Esophagus muscularis mucosa (tissue), 4 donors: Measurements from ENCODE around the gene ARSB. TPM values are rescaled to one million over a fixed set of nuclear protein-coding genes. Genes with fewer than 3 reads are reported as not detected.

ENCODE experiments used
- DNase-seq: peaks from one replicate; pipeline ENCODE4 v3.0.0-alpha.2; 2017; ENCODE audit errors: extremely low spot score
- H3K27ac ChIP-seq, 4 donors: fragments of 200-600 bp; sonication (generic); replicated peaks in 1 of 4; 1 replicate in 3 of 4; 2 replicates in 1 of 4; pipeline ENCODE4 v1.5.1; 2016 to 2019; ENCODE audit warnings: mild to moderate bottlenecking in 1 of 4
- H3K27me3 ChIP-seq, 4 donors: fragments of 200-600 bp; sonication (generic); one replicate each; pipeline versions ENCODE4 v1.5.1 to v1.6.0; 2016 to 2019
- H3K36me3 ChIP-seq, 4 donors: fragments of 200-600 bp; sonication (generic); one replicate each; pipeline ENCODE4 v1.5.1; 2016 to 2019
- H3K4me1 ChIP-seq, 4 donors: fragments of 200-600 bp; sonication (generic); one replicate each; pipeline ENCODE4 v1.5.1; 2016 to 2019
- H3K4me3 ChIP-seq, 4 donors: fragments of 200-600 bp; sonication (generic); 1 replicate in 2 of 4; 2 replicates in 2 of 4; pipeline ENCODE4 v1.5.1; 2016 to 2019; ENCODE audit warnings: mild to moderate bottlenecking in 4 of 4, moderate library complexity in 1 of 4
- H3K9me3 ChIP-seq, 4 donors: fragments of 200-600 bp; sonication (generic); 1 replicate in 3 of 4; 2 replicates in 1 of 4; pipeline ENCODE4 v1.5.1; 2016 to 2019
- CTCF ChIP-seq, 3 experiments: fragments of 200-600 bp in 2 of 3; fragments of 450-650 bp in 1 of 3; sonication (generic) in 2 of 3; IDR thresholded peaks; one replicate each; pipeline ENCODE4 v1.5.1; 2017 to 2019; ENCODE audit warnings: antibody characterized with exemption in 3 of 3, mild to moderate bottlenecking in 2 of 3, moderate library complexity in 1 of 3
- EP300 ChIP-seq: sonication (generic); formaldehyde crosslinking; IDR thresholded peaks from one replicate; pipeline ENCODE4 v1.6.1; 2017; ENCODE audit warnings: antibody characterized with exemption
- POLR2A ChIP-seq: fragments of 450-650 bp; IDR thresholded peaks from one replicate; pipeline ENCODE4 v1.6.1; 2017; ENCODE audit warnings: antibody characterized with exemption, moderate library complexity, mild to moderate bottlenecking, low read depth
- POLR2AphosphoS5 ChIP-seq, 2 donors: sonication (generic); formaldehyde crosslinking; IDR thresholded peaks; one replicate each; pipeline ENCODE4 v1.6.1; 2017; ENCODE audit warnings: antibody characterized with exemption in 2 of 2
- WGBS: methylation state at CpG from one replicate; pipeline ENCODE4 v1.1.5; 2018; 5-methylcytosine and 5-hydroxymethylcytosine counted together
- intact Hi-C: fragments of 100-400 bp; cut with DNase I; formaldehyde crosslinking; loops from one replicate; pipeline ENCODE4 v1.15.1; 2023
- total RNA-seq, 4 donors: library from RNA; depleted of rRNA; stranded (reverse); fragments of >200 nt; gene quantifications; one replicate each; pipeline versions ENCODE4 v1.1.0 to v1.2.1, GENCODE V29; 2016

ARSB gene
- total RNA-seq, 4 donors from 2014 or later, result 58.0 to 103 (median 67.5) TPM

GRCh38 chr5:78835176-78835575 lies 149.9 kb downstream of the ARSB start:
- DNase-seq, result no peak
- no peak overlapping the region for H3K4me3 ChIP-seq
- no peaks in the 10 kb centered on the region for H3K27me3 ChIP-seq
- no peak overlapping the region for H3K27ac ChIP-seq
- H3K9me3 ChIP-seq, result no peaks in the 10 kb centered on the region
- H3K4me1 ChIP-seq, result peaks cover 5 to 15% (median 11%) of the 10 kb centered on the region in 4 donors
- peaks cover 0 to 39% (median 12%) of the 10 kb centered on the region in 4 donors for H3K36me3 ChIP-seq
- 98% methylated on average over 9 of the region's 9 CpGs for WGBS
- intact Hi-C loops, result no loop called here
- TF ChIP-seq CTCF (IDR thresholded peaks at IDR 0.05) (no peak), POLR2AphosphoS5 (IDR thresholded peaks at IDR 0.05) (no peak), EP300 (no peak), POLR2A (no peak)

DNA sequence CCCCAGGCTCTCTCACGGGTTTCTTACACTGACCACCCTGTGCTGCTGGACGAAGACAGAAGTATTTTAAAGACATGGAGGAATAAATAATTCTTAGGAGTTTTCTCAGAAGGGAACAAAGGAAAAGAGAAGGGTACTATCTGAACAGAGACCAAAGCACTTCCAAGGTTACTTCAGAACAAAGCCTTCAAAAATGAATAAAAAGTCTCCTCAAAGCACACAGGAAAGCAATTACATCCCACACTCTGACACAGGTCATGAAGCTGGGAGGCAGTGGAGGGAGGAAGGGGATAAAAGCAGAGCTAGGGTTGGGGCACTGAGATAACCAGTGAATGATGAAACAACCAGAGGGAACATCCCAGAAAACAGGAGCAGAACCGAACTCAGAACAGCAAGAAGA lies 151.8 kb downstream of the ARSB start:
- peaks cover 5 to 19% (median 14%) of the 10 kb centered on the region in 4 donors for H3K4me1 ChIP-seq
- H3K27me3 ChIP-seq, result no peaks in the 10 kb centered on the region
- TF ChIP-seq POLR2A (no peak), EP300 (no peak), POLR2AphosphoS5 (IDR thresholded peaks at IDR 0.05) (no peak), CTCF (IDR thresholded peaks at IDR 0.05) (no peak)
- peaks cover 0 to 28% (median 8%) of the 10 kb centered on the region in 4 donors for H3K36me3 ChIP-seq
- H3K9me3 ChIP-seq, result no peaks in the 10 kb centered on the region
- no peak for DNase-seq
- WGBS, result 92% methylated on average over 3 of the region's 3 CpGs
- no peak overlapping the region for H3K27ac ChIP-seq
- no peak overlapping the region for H3K4me3 ChIP-seq
- intact Hi-C loops, result no loop called here

DNA sequence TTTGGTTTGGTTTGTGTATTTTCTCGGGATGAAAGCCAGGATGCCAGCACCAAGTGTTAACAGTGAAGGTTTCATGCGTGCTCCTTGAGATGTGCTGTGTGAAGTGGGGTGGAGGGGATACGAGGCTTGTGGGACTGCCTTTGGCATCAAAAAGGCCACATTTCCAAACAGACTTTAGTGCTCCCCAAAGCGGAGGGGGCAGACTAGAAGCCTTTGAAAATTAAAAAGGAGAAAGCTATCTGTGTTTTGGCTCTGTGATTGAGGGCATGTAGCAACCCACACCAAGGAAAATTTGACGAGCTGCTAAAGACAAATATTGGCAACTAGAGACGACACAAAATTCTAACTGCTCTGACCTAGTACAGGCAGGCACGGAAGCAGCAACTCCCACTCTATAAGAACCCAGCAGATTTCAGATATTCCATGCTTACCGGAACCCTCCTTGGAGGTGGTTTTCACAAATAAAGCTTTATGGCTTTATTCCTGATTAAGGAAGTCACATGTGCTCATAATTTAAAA lies 154.5 kb downstream of the ARSB start:
- peaks cover 5 to 19% (median 14%) of the 10 kb centered on the region in 4 donors for H3K4me1 ChIP-seq
- TF ChIP-seq CTCF (IDR thresholded peaks at IDR 0.05) (no peak), POLR2AphosphoS5 (IDR thresholded peaks at IDR 0.05) (no peak), POLR2A (no peak), EP300 (no peak)
- no peak overlapping the region for H3K27ac ChIP-seq
- H3K27me3 ChIP-seq, result no peaks in the 10 kb centered on the region
- no peaks in the 10 kb centered on the region for H3K9me3 ChIP-seq
- peaks cover 0 to 10% (median 0%) of the 10 kb centered on the region in 4 donors for H3K36me3 ChIP-seq
- no peak overlapping the region for H3K4me3 ChIP-seq
- no peak for DNase-seq
- intact Hi-C loops, result no loop called here
- 62% methylated on average over 8 of the region's 8 CpGs for WGBS

DNA sequence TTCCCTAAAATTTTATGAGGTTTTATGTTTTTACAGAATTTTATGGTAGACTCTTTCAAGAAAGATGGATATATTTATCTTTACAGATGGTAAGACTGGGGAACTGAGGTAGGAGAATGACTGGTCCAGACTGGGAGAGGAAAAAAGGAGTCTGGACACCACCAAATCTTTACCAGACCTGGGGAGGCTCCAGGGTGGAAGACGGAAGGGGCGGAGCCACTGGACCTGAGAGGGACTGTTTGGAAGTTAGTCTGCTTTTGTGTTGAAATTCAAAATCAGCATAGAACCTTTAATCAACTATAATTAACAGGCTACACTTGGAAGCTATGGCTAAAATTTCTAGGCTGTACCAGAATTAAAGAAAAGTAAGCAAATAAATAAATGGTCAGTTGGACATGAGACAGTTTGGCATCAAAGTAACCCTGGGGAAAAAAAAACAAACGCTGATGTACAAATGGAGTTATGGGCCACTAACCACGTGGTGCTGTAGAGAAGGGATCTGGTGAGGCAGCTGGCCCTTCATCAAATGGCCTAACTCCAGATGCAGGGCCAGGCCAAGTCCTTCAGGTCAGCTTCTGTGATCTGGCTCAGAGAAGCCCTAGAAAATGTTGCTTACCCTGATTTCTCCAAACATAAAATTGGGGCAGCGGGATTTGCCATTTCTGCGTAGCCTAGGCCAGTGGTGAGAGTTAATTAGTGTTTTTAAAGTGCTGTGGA lies 155.1 kb downstream of the ARSB start:
- Histone ChIP-seq H3K4me3 (no peak overlapping the region), H3K27ac (no peak overlapping the region), H3K4me1 (peaks cover 5 to 19% (median 15%) of the 10 kb centered on the region in 4 donors), H3K27me3 (no peaks in the 10 kb centered on the region), H3K36me3 (peaks cover 0 to 7% (median 0%) of the 10 kb centered on the region in 4 donors), H3K9me3 (no peaks in the 10 kb centered on the region)
- TF ChIP-seq CTCF (IDR thresholded peaks at IDR 0.05) (no peak), EP300 (no peak), POLR2A (no peak), POLR2AphosphoS5 (IDR thresholded peaks at IDR 0.05) (no peak)
- intact Hi-C loops, result loop anchor here (10.0 kb wide), 1 partner anchor 285 kb away; no protein-coding TSS in a partner anchor
- DNase-seq, result no peak
- WGBS, result 53% methylated on average over 6 of the region's 6 CpGs
